ENCODE measurements around the gene FRMD4A.
"Not testable (repeated sequence)": the region's sequence is repeated elsewhere in the genome, so short reads cannot be mapped to it uniquely, and the experiment has no call there.

Gene FRMD4A

GRCh38 chr10:13829790-13830189 lies 500.9 kb downstream of the FRMD4A start:
- no peaks in the 10 kb centered on the region for H3K9me3 ChIP-seq (ENCODE audit: insufficient read depth, low read length, severe bottlenecking)
- no peaks in the 10 kb centered on the region for H3K79me2 ChIP-seq (ENCODE audit: insufficient read depth, low read length)
- ATAC-seq (ENCODE audit: insufficient read depth, low read depth) (no peak), DNase-seq (no peak)
- H3K27ac ChIP-seq (ENCODE audit: low read length) = no peak overlapping the region
- peaks cover 8% of the 10 kb centered on the region for H3K27me3 ChIP-seq (ENCODE audit: insufficient read depth, low read length, poor library complexity)
- no peaks in the 10 kb centered on the region for H4K20me1 ChIP-seq (ENCODE audit: insufficient read depth, low read length)
- H3K4me2 ChIP-seq (ENCODE audit: insufficient read depth, low read length) = no peak overlapping the region
- no peak overlapping the region for H2AFZ ChIP-seq (ENCODE audit: low read depth, low read length)
- H3K4me3 ChIP-seq (ENCODE audit: low read depth in 1 of 2, low read length in 2 of 2) = no peak overlapping the region
- no peaks in the 10 kb centered on the region for H3K36me3 ChIP-seq (ENCODE audit: insufficient read depth, low read length)
- 0 out of 2 replicates have a peak, but pooled peaks cover 2% of the 10 kb centered on the region for H3K4me1 ChIP-seq (ENCODE audit: insufficient read depth, low read length)
- TF ChIP-seq CTCF (IDR thresholded peaks at IDR 0.05; ENCODE audit: borderline replicate concordance, extremely low read depth, low read length, poor library complexity, severe bottlenecking) (no peak), EZH2 (IDR thresholded peaks at IDR 0.05; ENCODE audit: borderline replicate concordance, low read depth, low read length, severe bottlenecking) (no peak)
- no peak overlapping the region for H3K9ac ChIP-seq (ENCODE audit: low read depth, low read length)

- H3K36me3 ChIP-seq (ENCODE audit: insufficient read depth, low read length); H3K4me1 ChIP-seq (ENCODE audit: insufficient read depth, low read length); H3K27ac ChIP-seq (ENCODE audit: low read length); DNase-seq; H3K79me2 ChIP-seq (ENCODE audit: insufficient read depth, low read length); ATAC-seq (ENCODE audit: insufficient read depth, low read depth); H3K27me3 ChIP-seq (ENCODE audit: insufficient read depth, low read length, poor library complexity); H3K9ac ChIP-seq (ENCODE audit: low read depth, low read length); H3K9me3 ChIP-seq (ENCODE audit: insufficient read depth, low read length, severe bottlenecking); H4K20me1 ChIP-seq (ENCODE audit: insufficient read depth, low read length); H3K4me3 ChIP-seq (ENCODE audit: low read depth in 1 of 2, low read length in 2 of 2); H2AFZ ChIP-seq (ENCODE audit: low read depth, low read length); H3K4me2 ChIP-seq (ENCODE audit: insufficient read depth, low read length): not testable (repeated sequence)
These were observed 502.4 kb downstream of the FRMD4A start for GRCh38 chr10:13828284-13828683.

- Histone ChIP-seq H3K9ac (ENCODE audit: low read depth, low read length) (no peak overlapping the region), H3K9me3 (ENCODE audit: insufficient read depth, low read length, severe bottlenecking) (no peaks in the 10 kb centered on the region), H3K27me3 (ENCODE audit: insufficient read depth, low read length, poor library complexity) (peaks cover 16% of the 10 kb centered on the region), H3K4me2 (ENCODE audit: insufficient read depth, low read length) (no peak overlapping the region), H3K27ac (ENCODE audit: low read length) (no peak overlapping the region), H4K20me1 (ENCODE audit: insufficient read depth, low read length) (no peaks in the 10 kb centered on the region), H3K4me3 (ENCODE audit: low read depth in 1 of 2, low read length in 2 of 2) (no peak overlapping the region), H3K79me2 (ENCODE audit: insufficient read depth, low read length) (no peaks in the 10 kb centered on the region), H3K36me3 (ENCODE audit: insufficient read depth, low read length) (no peaks in the 10 kb centered on the region), H3K4me1 (ENCODE audit: insufficient read depth, low read length) (0 out of 2 replicates have a peak, but pooled peaks cover 2% of the 10 kb centered on the region), H2AFZ (ENCODE audit: low read depth, low read length) (no peak overlapping the region)
- ATAC-seq (ENCODE audit: insufficient read depth, low read depth) (no peak), DNase-seq (no peak)
- no peak for TF ChIP-seq EZH2 (IDR thresholded peaks at IDR 0.05; ENCODE audit: borderline replicate concordance, low read depth, low read length, severe bottlenecking)
- no peak for TF ChIP-seq CTCF (IDR thresholded peaks at IDR 0.05; ENCODE audit: borderline replicate concordance, extremely low read depth, low read length, poor library complexity, severe bottlenecking)
These were observed 503.5 kb downstream of the FRMD4A start for GRCh38 chr10:13827076-13827797.

GRCh38 chr10:13823709-13824405 lies 506.9 kb downstream of the FRMD4A start:
- H3K9me3 ChIP-seq (ENCODE audit: insufficient read depth, low read length, severe bottlenecking) = no peaks in the 10 kb centered on the region
- H2AFZ ChIP-seq (ENCODE audit: low read depth, low read length) = no peak overlapping the region
- TF ChIP-seq EZH2 (IDR thresholded peaks at IDR 0.05; ENCODE audit: borderline replicate concordance, low read depth, low read length, severe bottlenecking) (no peak), CTCF (IDR thresholded peaks at IDR 0.05; ENCODE audit: borderline replicate concordance, extremely low read depth, low read length, poor library complexity, severe bottlenecking) (no peak)
- H4K20me1 ChIP-seq (ENCODE audit: insufficient read depth, low read length) = no peaks in the 10 kb centered on the region
- no peaks in the 10 kb centered on the region for H3K79me2 ChIP-seq (ENCODE audit: insufficient read depth, low read length)
- H3K27ac ChIP-seq (ENCODE audit: low read length) = no peak overlapping the region
- ATAC-seq (ENCODE audit: insufficient read depth, low read depth) (no peak), DNase-seq (no peak)
- no peaks in the 10 kb centered on the region for H3K36me3 ChIP-seq (ENCODE audit: insufficient read depth, low read length)
- no peak overlapping the region for H3K4me2 ChIP-seq (ENCODE audit: insufficient read depth, low read length)
- no peak overlapping the region for H3K9ac ChIP-seq (ENCODE audit: low read depth, low read length)
- peaks cover 27% of the 10 kb centered on the region for H3K27me3 ChIP-seq (ENCODE audit: insufficient read depth, low read length, poor library complexity)
- H3K4me1 ChIP-seq (ENCODE audit: insufficient read depth, low read length) = no peaks in the 10 kb centered on the region
- no peak overlapping the region for H3K4me3 ChIP-seq (ENCODE audit: low read depth in 1 of 2, low read length in 2 of 2)
